Transverse colon (tissue), 4 donors: Measurements from ENCODE around the gene GNG4. TPM values are rescaled to one million over a fixed set of nuclear protein-coding genes. Genes with fewer than 3 reads are reported as not detected.

Source experiments
- DNase-seq: peaks from one replicate; pipeline ENCODE4 v3.0.0-alpha.2; 2019
- H3K27ac ChIP-seq, 4 donors: fragments of 200-600 bp; sonication (generic); 2 replicates each; pipeline ENCODE4 v1.5.1; 2016 to 2018; ENCODE audit warnings: inconsistent platforms in 4 of 4
- H3K27me3 ChIP-seq: fragments of 200-600 bp; sonication (generic); 2 replicates; pipeline ENCODE4 v1.5.1; 2017; ENCODE audit warnings: inconsistent platforms
- H3K36me3 ChIP-seq, 4 donors: fragments of 200-600 bp; sonication (generic); 2 replicates each; pipeline ENCODE4 v1.5.1; 2017 to 2019; ENCODE audit warnings: inconsistent platforms in 4 of 4
- H3K4me1 ChIP-seq, 4 donors: fragments of 200-600 bp; sonication (generic); 2 replicates each; pipeline ENCODE4 v1.5.1; 2017 to 2020; ENCODE audit warnings: inconsistent platforms in 4 of 4
- H3K4me3 ChIP-seq, 4 donors: fragments of 200-600 bp; sonication (generic); 1 replicate in 1 of 4; 2 replicates in 3 of 4; pipeline versions ENCODE4 v1.5.1 to v1.6.1; 2017 to 2019; ENCODE audit warnings: inconsistent platforms in 4 of 4
- H3K9me3 ChIP-seq, 2 donors: fragments of 200-600 bp; sonication (generic); 2 replicates each; pipeline ENCODE4 v1.5.1; 2017 to 2019; ENCODE audit warnings: inconsistent platforms in 2 of 2
- CTCF ChIP-seq, 5 experiments: fragments of 200-600 bp in 3 of 5; fragments of 450-650 bp in 2 of 5; sonication (generic) in 3 of 5; IDR thresholded peaks; 1 replicate in 2 of 5; 2 replicates in 3 of 5; pipeline ENCODE4 v1.5.1; 2016 to 2017; ENCODE audit warnings: antibody characterized with exemption in 5 of 5, inconsistent platforms in 3 of 5, mild to moderate bottlenecking in 2 of 5, moderate library complexity in 1 of 5
- EP300 ChIP-seq: sonication (generic); formaldehyde crosslinking; IDR thresholded peaks from one replicate; pipeline ENCODE4 v1.6.1; 2017; ENCODE audit warnings: antibody characterized with exemption, low read depth
- POLR2A ChIP-seq: fragments of 450-650 bp; IDR thresholded peaks from one replicate; pipeline ENCODE4 v1.6.1; 2016; ENCODE audit warnings: antibody characterized with exemption, mild to moderate bottlenecking, moderate library complexity
- POLR2AphosphoS5 ChIP-seq, 3 donors: sonication (generic); formaldehyde crosslinking; IDR thresholded peaks; one replicate each; pipeline ENCODE4 v1.6.1; 2016; ENCODE audit warnings: antibody characterized with exemption in 3 of 3
- WGBS, 2 donors: methylation state at CpG; one replicate each; pipeline ENCODE4 v1.1.5; 2018; ENCODE audit warnings: low coverage in 1 of 2; 5-methylcytosine and 5-hydroxymethylcytosine counted together
- in situ Hi-C, 4 donors: fragments of 200-750 bp; cut with MboI; loops; one replicate each; pipeline versions ENCODE4 v1.15.0 to v1.15.1; 2017; ENCODE audit warnings: low sequenced_read_pairs in 3 of 4, low pct_ligation_motif_present in 1 of 4, low pct_unique_long_range_greater_than_20kb in 1 of 4
- intact Hi-C: fragments of 100-400 bp; cut with DNase I; formaldehyde crosslinking; loops from one replicate; pipeline ENCODE4 v1.15.1; 2023; ENCODE audit warnings: low total_unique reads
- total RNA-seq, 4 donors: library from RNA; depleted of rRNA; stranded (reverse); fragments of >200 nt; gene quantifications; one replicate each; pipeline ENCODE4 v1.1.0, GENCODE V29; 2016

Gene GNG4
- total RNA-seq, 4 donors from 2014 or later, result 0.37 to 6.8 (median 5.5) TPM

DNA sequence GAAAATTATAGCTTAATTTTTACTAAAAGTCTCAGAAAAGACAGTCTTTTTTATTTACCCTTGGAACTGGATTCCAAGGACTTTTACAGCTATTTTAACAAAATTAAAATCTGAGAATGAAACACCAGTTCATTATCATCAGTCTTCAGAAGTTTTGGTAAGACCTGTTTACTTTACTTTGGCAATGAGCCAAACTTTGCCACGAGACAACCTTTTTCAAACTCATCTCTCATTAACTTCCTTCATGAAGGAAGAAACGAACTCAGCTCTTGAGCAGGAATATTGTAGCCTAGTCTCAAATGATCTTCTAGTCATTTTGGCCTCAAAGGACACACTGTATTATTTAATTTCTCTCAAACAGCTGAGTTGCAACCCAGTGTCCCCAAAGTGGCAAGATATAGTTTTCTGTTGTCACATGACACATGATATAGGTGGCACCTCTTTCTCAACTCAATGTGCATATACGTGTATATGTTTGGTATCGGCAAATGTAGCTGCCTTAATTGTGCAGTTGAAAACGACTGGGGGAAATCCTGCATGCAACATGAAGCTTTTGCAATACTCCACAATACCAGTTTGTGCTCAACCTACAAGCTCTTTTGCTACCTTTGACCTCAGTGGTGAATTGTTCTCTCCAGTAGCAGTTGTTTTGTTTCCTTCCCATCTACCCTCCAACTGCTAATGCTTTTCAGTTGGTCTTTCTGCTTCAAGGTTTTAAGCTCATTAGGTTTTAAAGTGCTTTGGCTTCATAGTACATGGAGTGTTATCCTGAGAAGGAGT lies 8.4 kb upstream of the GNG4 start:
- no peak overlapping the region for H3K4me3 ChIP-seq
- TF ChIP-seq POLR2A (no peak), POLR2AphosphoS5 (IDR thresholded peaks at IDR 0.05) (no peak), EP300 (no peak), CTCF (IDR thresholded peaks at IDR 0.05) (no peak)
- no peaks in the 10 kb centered on the region for H3K4me1 ChIP-seq
- no peak for DNase-seq
- in situ Hi-C loops (no loop called here), intact Hi-C loops (no loop called here)
- no peak overlapping the region for H3K27ac ChIP-seq
- peaks cover 0 to 9% (median 0%) of the 10 kb centered on the region in 4 donors for H3K36me3 ChIP-seq
- H3K9me3 ChIP-seq, result no peaks in the 10 kb centered on the region
- 41 to 56% methylated on average over 2 to 5 of the region's 5 CpGs for WGBS, 2 donors
- peaks cover 14% of the 10 kb centered on the region for H3K27me3 ChIP-seq

GRCh38 chr1:235657269-235657668 lies 7.7 kb upstream of the GNG4 start:
- in situ Hi-C loops (no loop called here), intact Hi-C loops (no loop called here)
- Histone ChIP-seq H3K27ac (no peak overlapping the region), H3K27me3 (peaks cover 21% of the 10 kb centered on the region), H3K36me3 (peaks cover 0 to 2% (median 0%) of the 10 kb centered on the region in 4 donors), H3K9me3 (no peaks in the 10 kb centered on the region), H3K4me3 (no peak overlapping the region), H3K4me1 (no peaks in the 10 kb centered on the region)
- TF ChIP-seq POLR2A (no peak), POLR2AphosphoS5 (IDR thresholded peaks at IDR 0.05) (no peak), CTCF (IDR thresholded peaks at IDR 0.05) (no peak), EP300 (no peak)
- WGBS, 2 donors, result 50 to 55% methylated on average over 5 of the region's 5 CpGs
- DNase-seq, result no peak

DNA sequence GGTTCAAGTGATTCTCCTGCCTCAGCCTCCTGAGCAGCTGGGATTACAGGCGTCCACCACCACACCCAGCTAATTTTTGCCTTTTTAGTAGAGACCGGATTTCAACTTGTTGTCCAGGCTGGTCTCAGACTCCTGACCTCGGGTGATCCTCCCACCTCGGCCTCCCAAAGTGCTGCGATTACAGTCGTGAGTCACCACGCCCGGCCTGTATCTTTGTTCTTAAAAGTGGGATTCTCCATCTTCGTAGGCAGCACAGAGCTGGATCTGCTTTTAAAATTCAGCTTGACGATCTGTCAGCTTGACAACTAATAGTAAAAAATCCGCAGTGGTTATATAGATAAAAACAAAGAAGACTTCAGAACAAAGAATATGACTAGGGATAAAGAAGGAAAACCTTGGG lies 2.8 kb upstream of the GNG4 start:
- Histone ChIP-seq H3K36me3 (no peaks in the 10 kb centered on the region), H3K27me3 (peaks cover 70% of the 10 kb centered on the region), H3K4me3 (no peak overlapping the region), H3K4me1 (peaks cover 3 to 33% (median 27%) of the 10 kb centered on the region in 4 donors), H3K9me3 (no peaks in the 10 kb centered on the region), H3K27ac (no peak overlapping the region)
- intact Hi-C loops, result no loop called here
- in situ Hi-C loops, result no loop called here
- 90 to 94% methylated on average over 6 to 11 of the region's 11 CpGs for WGBS, 2 donors
- no peak for DNase-seq
- TF ChIP-seq EP300 (no peak), POLR2AphosphoS5 (IDR thresholded peaks at IDR 0.05) (no peak), POLR2A (no peak), CTCF (IDR thresholded peaks at IDR 0.05) (no peak)

- Histone ChIP-seq H3K4me1 (peaks cover 3 to 33% (median 27%) of the 10 kb centered on the region in 4 donors), H3K36me3 (no peaks in the 10 kb centered on the region), H3K27me3 (peaks cover 81% of the 10 kb centered on the region), H3K27ac (no peak overlapping the region), H3K4me3 (peak overlapping the region in 1 of 4 donors; percentile 59), H3K9me3 (no peaks in the 10 kb centered on the region)
- in situ Hi-C loops (no loop called here), intact Hi-C loops (no loop called here)
- WGBS, 2 donors, result 50 to 75% methylated on average over 3 to 10 of the region's 10 CpGs
- TF ChIP-seq POLR2A (no peak), POLR2AphosphoS5 (IDR thresholded peaks at IDR 0.05) (no peak), EP300 (no peak), CTCF (IDR thresholded peaks at IDR 0.05) (no peak)
- no peak for DNase-seq
These were observed 1.7 kb upstream of the GNG4 start for GRCh38 chr1:235651170-235651806.
